ENCODE data around the gene TSC22D1. TPM values are rescaled to one million over a fixed set of nuclear protein-coding genes. Genes with fewer than 3 reads are reported as not detected.

TSC22D1 gene
- polyA plus RNA-seq, 1 donor from 2014 or later, result 355 TPM

GRCh38 chr13:44592216-44592847 lies 16.2 kb upstream of the TSC22D1 start:
- Histone ChIP-seq H2AFZ (ENCODE audit: low read depth, low read length) (no peak overlapping the region), H3K4me3 (ENCODE audit: low read length) (no peak overlapping the region), H3K36me3 (ENCODE audit: insufficient read depth, low read length) (no peaks in the 10 kb centered on the region), H3K79me2 (replicated peaks; ENCODE audit: insufficient read depth, low read length) (no peaks in the 10 kb centered on the region), H3K27me3 (ENCODE audit: insufficient read depth, low read depth, low read length) (no peaks in the 10 kb centered on the region), H3F3A (ENCODE audit: insufficient read depth, low read length, poor library complexity, severe bottlenecking) (no peaks in the 10 kb centered on the region), H3K9me3 (ENCODE audit: low read length) (no peaks in the 10 kb centered on the region), H4K20me1 (ENCODE audit: insufficient read depth) (no peaks in the 10 kb centered on the region), H3K9me2 (ENCODE audit: insufficient read depth, low read length) (no peaks in the 10 kb centered on the region), H3K4me2 (ENCODE audit: low read length) (no peak overlapping the region), H3K27ac (ENCODE audit: low read length) (no peak overlapping the region), H3K9ac (ENCODE audit: low read length) (no peak overlapping the region)
- no peak for TF ChIP-seq TAF1 (IDR thresholded peaks at IDR 0.05; ENCODE audit: low read depth)
- TF ChIP-seq EP300 (conservative IDR thresholded peaks at IDR 0.05; ENCODE audit: poor library complexity, severe bottlenecking), result no peak
- TF ChIP-seq EZH2 (IDR thresholded peaks at IDR 0.05; ENCODE audit: borderline replicate concordance, insufficient read depth, low read length, poor library complexity, severe bottlenecking), result no peak
- no peak for TF ChIP-seq SMC3 (conservative IDR thresholded peaks at IDR 0.05; ENCODE audit: poor library complexity)

- no peaks in the 10 kb centered on the region for H3K36me3 ChIP-seq (ENCODE audit: insufficient read depth, low read length)
- no peaks in the 10 kb centered on the region for H3K79me2 ChIP-seq (replicated peaks; ENCODE audit: insufficient read depth, low read length)
- no peak overlapping the region for H3K4me2 ChIP-seq (ENCODE audit: low read length)
- H3K9me2 ChIP-seq (ENCODE audit: insufficient read depth, low read length), result no peaks in the 10 kb centered on the region
- H3K9ac ChIP-seq (ENCODE audit: low read length), result no peak overlapping the region
- no peaks in the 10 kb centered on the region for H4K20me1 ChIP-seq (ENCODE audit: insufficient read depth)
- no peaks in the 10 kb centered on the region for H3F3A ChIP-seq (ENCODE audit: insufficient read depth, low read length, poor library complexity, severe bottlenecking)
- no peak for TF ChIP-seq RAD21 (conservative IDR thresholded peaks at IDR 0.05)
- TF ChIP-seq SMC3 (conservative IDR thresholded peaks at IDR 0.05; ENCODE audit: poor library complexity), result no peak
- no peak for TF ChIP-seq EZH2 (IDR thresholded peaks at IDR 0.05; ENCODE audit: borderline replicate concordance, insufficient read depth, low read length, poor library complexity, severe bottlenecking)
- H3K4me3 ChIP-seq (ENCODE audit: low read length), result no peak overlapping the region
- no peak overlapping the region for H2AFZ ChIP-seq (ENCODE audit: low read depth, low read length)
- H3K9me3 ChIP-seq (ENCODE audit: low read length), result no peaks in the 10 kb centered on the region
- H3K27me3 ChIP-seq (ENCODE audit: insufficient read depth, low read depth, low read length), result no peaks in the 10 kb centered on the region
- H3K27ac ChIP-seq (ENCODE audit: low read length), result no peak overlapping the region
Measured at GRCh38 chr13:44591316-44591715, 15.2 kb upstream of the TSC22D1 start.

- Histone ChIP-seq H3K27ac (ENCODE audit: low read length) (no peak overlapping the region), H4K20me1 (ENCODE audit: insufficient read depth) (no peaks in the 10 kb centered on the region), H3K9me2 (ENCODE audit: insufficient read depth, low read length) (no peaks in the 10 kb centered on the region), H3K4me3 (ENCODE audit: low read length) (no peak overlapping the region), H3K9me3 (ENCODE audit: low read length) (no peaks in the 10 kb centered on the region), H2AFZ (ENCODE audit: low read depth, low read length) (no peak overlapping the region), H3K4me2 (ENCODE audit: low read length) (no peak overlapping the region), H3K36me3 (ENCODE audit: insufficient read depth, low read length) (no peaks in the 10 kb centered on the region), H3F3A (ENCODE audit: insufficient read depth, low read length, poor library complexity, severe bottlenecking) (no peaks in the 10 kb centered on the region), H3K79me2 (replicated peaks; ENCODE audit: insufficient read depth, low read length) (no peaks in the 10 kb centered on the region), H3K27me3 (ENCODE audit: insufficient read depth, low read depth, low read length) (no peaks in the 10 kb centered on the region), H3K9ac (ENCODE audit: low read length) (no peak overlapping the region)
- no peak for TF ChIP-seq EZH2 (IDR thresholded peaks at IDR 0.05; ENCODE audit: borderline replicate concordance, insufficient read depth, low read length, poor library complexity, severe bottlenecking)
- TF ChIP-seq RAD21 (conservative IDR thresholded peaks at IDR 0.05), result no peak
- TF ChIP-seq SMC3 (conservative IDR thresholded peaks at IDR 0.05; ENCODE audit: poor library complexity), result no peak
- TF ChIP-seq CTCF (IDR thresholded peaks at IDR 0.05; ENCODE audit: poor library complexity, severe bottlenecking), result no peak
- TF ChIP-seq TAF1 (IDR thresholded peaks at IDR 0.05; ENCODE audit: low read depth), result no peak
- no peak for TF ChIP-seq EP300 (conservative IDR thresholded peaks at IDR 0.05; ENCODE audit: poor library complexity, severe bottlenecking)
- TF ChIP-seq REST (IDR thresholded peaks at IDR 0.05; ENCODE audit: borderline replicate concordance), result no peak
- TF ChIP-seq MXI1 (conservative IDR thresholded peaks at IDR 0.05; ENCODE audit: poor library complexity, severe bottlenecking), result no peak
- no peak for TF ChIP-seq POLR2AphosphoS5 (IDR thresholded peaks at IDR 0.05)
Measured at GRCh38 chr13:44583137-44583536, 7.0 kb upstream of the TSC22D1 start.

Measured in neural cell (in vitro differentiated cells).